Epidermal melanocyte (primary cell): ENCODE results near the gene TRPM1.

Experiments
- DNase-seq: peaks from one replicate; pipeline ENCODE4 v3.0.0; 2011; ENCODE audit warnings: low spot score; ENCODE audit not compliant: insufficient read length

The TRPM1 gene

GRCh38 chr15:31020542-31020941, 81.0 kb downstream of the TRPM1 start:
- DNase-seq = no peak

- DNase-seq = no peak
Measured at GRCh38 chr15:31019986-31020385, 81.5 kb downstream of the TRPM1 start.

- no peak for DNase-seq
Measured at GRCh38 chr15:31017311-31017710, 84.2 kb downstream of the TRPM1 start.

- no peak for DNase-seq
Measured at GRCh38 chr15:31016446-31016915, 85.0 kb downstream of the TRPM1 start.

GRCh38 chr15:31014608-31014925, 87.0 kb downstream of the TRPM1 start:
- DNase-seq = no peak

- no peak for DNase-seq
Measured at GRCh38 chr15:31013863-31014607, 87.5 kb downstream of the TRPM1 start.

GRCh38 chr15:31012455-31012854, 89.1 kb downstream of the TRPM1 start:
- no peak for DNase-seq

GRCh38 chr15:31010036-31010435, 91.5 kb downstream of the TRPM1 start:
- no peak for DNase-seq

GRCh38 chr15:31005660-31006059, 95.9 kb downstream of the TRPM1 start:
- no peak for DNase-seq

- DNase-seq = no peak
Measured at GRCh38 chr15:31004220-31004733, 97.2 kb downstream of the TRPM1 start.

GRCh38 chr15:31001702-31002101, 99.8 kb downstream of the TRPM1 start:
- DNase-seq = no peak

- DNase-seq = no peak
Measured at GRCh38 chr15:30999729-31000128, 101.8 kb downstream of the TRPM1 start.

GRCh38 chr15:30997270-30997669, 104.3 kb downstream of the TRPM1 start:
- DNase-seq = no peak

GRCh38 chr15:30992249-30992864, 109.2 kb downstream of the TRPM1 start:
- no peak for DNase-seq

GRCh38 chr15:30991255-30992235, 110.0 kb downstream of the TRPM1 start, which contains the start of gene MTMR10:
TSS of gene MTMR10 (minus strand) at chr15:30991628. CDS start at chr15:30991506, 122 bp downstream.
- peak; percentile 64 for DNase-seq

- no peak for DNase-seq
Measured at GRCh38 chr15:30990446-30991254, 110.9 kb downstream of the TRPM1 start.

GRCh38 chr15:30990036-30990435, 111.5 kb downstream of the TRPM1 start:
- DNase-seq = no peak

GRCh38 chr15:30985081-30985531, 116.4 kb downstream of the TRPM1 start:
- no peak for DNase-seq

GRCh38 chr15:30984542-30984941, 117.0 kb downstream of the TRPM1 start:
- peak; percentile 30 for DNase-seq

GRCh38 chr15:30984118-30984517, 117.4 kb downstream of the TRPM1 start:
- DNase-seq = no peak

- no peak for DNase-seq
Measured at GRCh38 chr15:30979457-30979856, 122.1 kb downstream of the TRPM1 start.
